ENCODE measurements around the gene WDR4.
"Not testable (repeated sequence)": the region's sequence is repeated elsewhere in the genome, so short reads cannot be mapped to it uniquely, and the experiment has no call there.

WDR4 gene, protein sequence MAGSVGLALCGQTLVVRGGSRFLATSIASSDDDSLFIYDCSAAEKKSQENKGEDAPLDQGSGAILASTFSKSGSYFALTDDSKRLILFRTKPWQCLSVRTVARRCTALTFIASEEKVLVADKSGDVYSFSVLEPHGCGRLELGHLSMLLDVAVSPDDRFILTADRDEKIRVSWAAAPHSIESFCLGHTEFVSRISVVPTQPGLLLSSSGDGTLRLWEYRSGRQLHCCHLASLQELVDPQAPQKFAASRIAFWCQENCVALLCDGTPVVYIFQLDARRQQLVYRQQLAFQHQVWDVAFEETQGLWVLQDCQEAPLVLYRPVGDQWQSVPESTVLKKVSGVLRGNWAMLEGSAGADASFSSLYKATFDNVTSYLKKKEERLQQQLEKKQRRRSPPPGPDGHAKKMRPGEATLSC

DNA sequence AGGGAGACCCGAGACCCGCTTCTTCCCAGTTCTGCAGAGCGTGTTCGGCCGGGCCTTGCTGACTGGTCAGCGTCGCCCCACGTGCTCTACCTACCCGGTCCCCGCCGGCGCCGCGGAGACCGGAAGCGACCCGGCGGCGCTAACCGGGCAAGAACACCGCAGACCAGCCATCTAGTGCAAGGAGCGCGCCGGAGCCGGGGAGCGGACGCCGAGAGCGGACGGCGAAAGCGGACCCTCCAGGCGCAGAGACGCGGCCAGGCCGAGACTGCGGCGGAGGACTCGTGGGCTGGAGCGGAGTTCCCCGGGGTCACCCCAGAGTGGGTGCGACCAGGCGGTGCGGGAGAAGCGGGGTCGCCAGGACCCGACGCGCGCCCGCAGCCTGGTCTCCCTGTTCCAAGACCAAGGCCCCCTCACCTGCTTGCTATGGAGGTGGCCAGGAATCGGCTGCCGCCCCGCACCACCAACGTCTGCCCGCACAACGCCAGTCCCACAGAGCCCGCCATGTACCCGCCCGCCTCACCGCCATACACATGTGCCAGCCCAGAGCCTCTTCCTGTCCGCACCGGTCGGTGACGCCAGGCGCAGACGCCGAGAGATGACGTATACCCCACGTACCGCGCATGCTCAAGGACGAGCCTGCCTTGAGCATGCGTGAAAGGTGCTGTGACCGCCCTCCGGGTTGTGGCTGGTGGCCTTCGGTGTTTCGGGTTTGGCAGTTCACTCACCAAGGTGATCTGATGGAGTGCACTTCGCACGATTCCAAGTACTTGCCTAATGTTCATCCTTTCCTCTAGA lies at the start of gene WDR4:
Gene WDR4, minus strand, starts transcription at position 547 of the 795 bp plus-strand sequence. Its CDS starts 44 bp downstream, at position 503.
- peak; percentile 97 to 99 for DNase-seq

DNA sequence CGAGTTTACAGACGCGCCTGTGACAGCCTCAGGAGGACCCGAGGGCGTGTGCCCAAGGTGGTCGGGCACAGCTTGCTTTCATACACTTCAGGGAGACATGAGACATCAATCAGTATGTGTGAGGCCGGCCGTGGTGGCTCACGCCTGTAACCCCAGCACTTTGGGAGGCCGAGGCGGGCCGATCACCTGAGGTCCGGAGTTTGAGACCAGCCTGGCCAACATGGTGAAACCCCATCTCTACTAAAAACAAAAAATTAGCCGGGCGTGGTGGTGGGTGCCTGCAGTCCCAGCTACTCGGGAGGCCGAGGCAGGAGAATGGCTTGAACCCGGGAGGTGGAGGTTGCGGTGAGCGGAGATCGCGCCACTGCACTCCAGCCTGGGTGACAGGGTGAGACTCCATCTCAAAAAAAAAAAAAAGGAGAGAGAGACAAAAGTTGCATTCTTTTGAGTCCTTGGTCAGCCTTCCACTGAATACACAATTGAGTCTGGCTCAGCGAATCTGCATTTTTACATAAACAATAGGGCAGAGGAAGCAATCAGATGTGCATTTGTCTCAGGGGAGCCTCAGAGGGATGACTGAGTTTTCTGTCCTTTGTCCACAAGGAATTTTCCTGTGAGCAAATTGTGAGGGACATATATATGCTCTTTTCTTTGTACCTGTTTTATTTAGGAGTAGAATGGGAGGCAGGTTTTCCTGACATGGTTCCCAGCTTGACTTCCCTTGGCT lies 48.3 kb upstream of the WDR4 start:
- not testable (repeated sequence) for DNase-seq

DNA sequence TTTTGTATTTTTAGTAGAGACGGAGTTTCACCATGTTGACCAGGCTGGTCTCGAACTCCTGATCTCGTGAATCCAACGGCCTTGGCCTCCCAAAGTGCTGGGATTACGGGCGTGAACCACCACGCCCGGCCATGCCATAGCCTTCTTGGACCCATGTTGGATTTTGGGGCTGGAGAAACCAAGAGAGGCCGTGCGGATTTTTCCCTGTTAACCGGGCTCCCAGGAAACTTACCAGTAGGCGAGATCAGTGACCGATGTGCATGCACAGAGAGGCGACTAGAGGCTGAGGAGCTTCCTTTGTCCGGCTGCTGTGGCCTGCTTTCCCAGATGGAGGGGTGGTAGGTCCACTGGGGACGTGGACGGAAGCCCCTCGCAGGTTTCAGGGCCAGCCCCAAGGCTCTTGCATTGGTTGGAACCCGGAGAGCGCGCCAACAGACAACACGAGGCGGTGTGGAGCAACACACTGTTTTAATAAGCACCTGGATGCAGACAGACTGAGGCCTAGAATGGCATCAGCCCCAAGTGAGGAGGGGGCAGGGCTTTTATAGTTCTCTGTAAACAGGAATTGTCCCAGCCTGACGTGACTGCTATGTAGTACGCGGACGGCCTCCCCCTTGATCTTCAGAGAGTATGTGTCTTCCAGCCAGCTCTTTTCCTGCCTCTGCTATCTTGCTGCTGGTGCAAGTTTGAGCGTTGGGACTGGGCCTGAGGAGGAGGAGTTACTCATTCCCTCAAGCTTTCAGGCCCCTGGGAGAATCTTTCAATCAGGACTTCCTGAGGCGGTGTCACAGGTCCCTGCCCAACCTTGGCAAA lies 46.0 kb upstream of the WDR4 start, which contains the start of gene ERVH48-1:
Gene ERVH48-1, minus strand, starts transcription at position 517 of the 813 bp plus-strand sequence. CDS start 6,624 bp downstream, outside the sequence.
- DNase-seq = no peak

DNA sequence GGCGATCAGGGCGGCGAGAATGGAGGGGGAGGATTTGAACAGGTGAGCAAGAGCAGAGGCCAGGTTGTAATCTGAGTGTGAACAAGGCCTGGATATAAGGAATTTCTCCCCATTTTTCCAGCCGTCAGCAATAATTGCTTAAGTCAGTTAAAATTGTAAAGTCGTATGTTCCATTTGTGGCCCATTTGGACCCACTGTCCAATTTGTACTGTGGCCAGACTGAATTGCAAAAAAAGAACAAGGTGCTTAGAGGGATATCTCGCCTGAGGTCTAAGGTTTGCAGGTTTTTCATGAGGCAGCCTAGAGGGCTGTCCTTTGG lies 45.1 kb upstream of the WDR4 start:
- no peak for DNase-seq

DNA sequence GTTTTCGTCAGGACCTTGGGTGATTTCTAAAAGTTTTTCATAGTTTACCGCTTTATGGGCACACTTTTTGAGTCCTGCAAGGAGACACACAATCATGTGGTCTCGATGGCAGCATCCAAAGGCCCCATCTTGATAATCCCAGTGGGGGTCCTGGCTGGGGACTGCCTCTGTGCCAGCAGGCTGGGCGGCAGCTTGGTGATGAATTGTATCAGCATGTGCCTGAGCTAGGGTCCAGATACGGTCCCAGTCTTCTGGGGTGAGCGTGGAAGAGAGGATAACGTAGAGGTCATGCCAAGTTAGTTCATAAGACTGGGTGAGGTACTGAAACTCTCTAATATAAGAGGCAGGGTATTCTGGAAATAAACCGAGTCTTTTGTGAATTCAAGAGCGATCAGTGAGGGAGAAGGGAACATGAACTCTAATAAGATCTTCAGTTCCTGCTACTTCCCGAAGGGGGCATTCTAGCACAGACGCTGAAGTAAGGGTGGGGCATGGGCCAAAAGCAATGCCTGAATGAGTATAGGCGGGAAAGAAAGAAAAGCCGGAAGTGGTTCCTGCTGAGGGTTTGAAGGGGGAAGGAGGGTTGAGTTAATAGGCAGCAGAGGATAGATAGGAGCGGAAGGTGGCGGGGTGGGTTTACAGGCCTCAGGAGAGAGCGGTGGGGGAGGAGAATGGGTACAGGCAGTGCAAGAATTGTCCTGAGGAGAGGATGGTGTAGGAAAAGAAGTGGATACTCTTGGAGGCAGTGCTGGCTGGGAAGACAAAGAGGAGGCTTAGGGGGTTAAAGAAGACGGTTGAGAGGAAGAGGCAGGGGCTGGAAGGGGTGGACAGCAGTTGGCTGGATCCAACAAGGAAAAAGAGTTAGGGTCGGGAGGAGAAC lies 44.5 kb upstream of the WDR4 start:
- peak; percentile 61 to 69 for DNase-seq

DNA sequence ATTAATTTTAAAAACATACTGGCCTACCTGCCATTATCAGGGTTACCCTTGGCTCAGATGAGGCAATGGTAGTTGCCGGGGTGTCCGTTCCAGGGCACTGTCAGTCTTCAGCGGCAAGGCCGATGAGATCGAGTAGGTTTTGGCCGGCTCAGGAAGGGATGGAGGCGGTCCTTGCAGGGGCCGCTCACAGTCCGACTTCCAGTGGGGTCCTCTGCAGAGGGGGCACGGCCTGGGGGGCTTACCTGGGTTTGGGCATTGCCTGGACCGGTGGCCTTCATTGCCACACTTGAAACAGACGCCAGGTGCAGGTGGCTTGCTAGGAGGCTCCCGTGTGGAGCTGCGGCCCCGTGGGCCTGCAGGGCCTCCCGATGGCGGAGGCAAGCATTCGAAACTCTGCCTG lies 43.6 kb upstream of the WDR4 start:
- no peak for DNase-seq

DNA sequence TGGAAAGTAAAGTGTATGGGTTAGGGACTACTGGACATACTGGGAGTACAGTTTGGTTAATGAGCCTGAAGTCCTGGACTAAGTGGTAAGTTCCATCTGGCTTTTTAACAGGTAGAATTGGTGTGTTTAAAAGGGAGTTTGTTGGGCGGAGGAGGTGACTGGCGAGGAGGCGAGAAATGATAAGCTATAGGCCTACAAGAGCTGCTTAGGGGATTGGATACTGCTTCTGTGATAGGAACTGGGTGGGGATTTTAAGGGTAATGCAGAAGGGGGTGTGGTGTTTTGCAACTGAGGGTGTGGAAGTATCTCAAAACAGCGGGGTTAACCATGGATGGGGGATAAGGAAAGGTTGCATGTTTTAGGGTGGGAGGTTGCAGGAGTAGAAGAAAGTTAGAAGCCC lies 42.6 kb upstream of the WDR4 start:
- DNase-seq = no peak

DNA sequence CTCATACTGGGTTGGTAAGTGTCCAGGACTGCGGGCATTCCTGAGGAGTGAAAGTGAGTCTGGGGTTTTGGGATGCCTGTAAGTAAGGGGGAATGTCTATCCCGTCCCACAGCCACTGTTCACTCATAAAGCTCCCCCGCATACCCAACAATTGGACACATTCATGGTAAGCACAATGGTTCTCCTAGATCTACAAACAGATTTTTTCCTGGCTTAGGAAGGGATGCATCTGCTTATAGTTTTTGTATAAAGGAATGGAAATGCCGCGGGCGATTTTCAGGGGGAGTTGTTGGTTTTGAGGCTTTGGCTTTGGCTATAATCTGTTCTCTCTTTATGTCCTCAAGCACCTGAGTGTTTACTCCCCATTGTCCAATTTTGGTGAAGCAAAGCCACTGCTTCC lies 39.0 kb upstream of the WDR4 start:
- no peak for DNase-seq

DNA sequence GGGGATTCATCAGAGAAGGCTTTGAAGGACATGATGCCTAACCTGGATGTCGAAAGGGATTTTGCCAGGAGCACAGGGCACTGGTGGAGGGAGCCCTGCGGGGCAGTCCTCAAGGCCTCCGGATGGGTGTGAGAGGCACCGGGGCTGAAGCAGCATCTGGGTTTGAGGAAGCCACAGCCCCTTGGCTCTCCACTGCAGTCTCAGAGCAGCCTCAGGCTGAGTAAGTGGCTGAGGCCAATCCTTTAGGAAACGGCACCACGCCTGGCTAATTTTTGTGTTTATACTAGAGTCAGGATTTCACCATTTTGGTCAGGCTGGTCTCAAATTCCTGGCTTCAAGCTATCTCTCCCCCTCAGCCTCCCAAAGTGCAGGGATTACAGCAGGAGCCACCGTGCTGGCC lies 34.1 kb upstream of the WDR4 start:
- DNase-seq = no peak

DNA sequence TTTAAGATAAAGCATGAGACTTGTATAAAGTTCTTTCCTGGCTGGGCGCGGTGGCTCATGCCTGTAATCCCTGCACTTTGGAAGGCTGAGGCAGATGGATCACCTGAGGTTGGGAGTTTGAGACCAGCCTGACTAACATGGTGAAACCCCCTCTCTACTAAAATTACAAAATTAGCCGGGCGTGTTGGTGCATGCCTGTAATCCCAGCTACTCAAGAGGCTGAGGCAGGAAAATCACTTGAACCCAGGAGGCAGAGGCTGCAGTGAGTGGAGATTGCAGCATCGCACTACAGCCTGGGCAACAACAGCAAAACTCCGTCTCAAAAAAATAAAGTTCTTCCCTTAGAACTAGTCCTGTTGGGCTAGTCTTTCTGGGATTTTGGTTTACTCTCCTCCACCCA lies 32.6 kb upstream of the WDR4 start:
- not testable (repeated sequence) for DNase-seq

DNA sequence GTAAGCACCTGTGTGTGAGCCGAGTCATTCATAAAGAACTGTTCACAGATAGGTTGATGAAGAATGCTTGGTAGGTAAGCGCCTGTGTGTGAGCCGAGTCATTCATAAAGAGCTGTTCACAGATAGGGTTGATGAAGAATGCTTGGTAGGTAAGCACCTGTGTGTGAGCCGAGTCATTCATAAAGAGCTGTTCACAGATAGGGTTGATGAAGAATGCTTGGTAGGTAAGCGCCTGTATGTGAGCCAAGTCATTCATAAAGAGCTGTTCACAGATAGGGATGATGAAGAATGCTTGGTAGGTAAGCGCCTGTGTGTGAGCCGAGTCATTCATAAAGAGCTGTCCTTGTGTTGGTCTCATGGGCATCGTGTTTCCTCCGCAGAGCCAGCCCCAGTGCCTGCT lies 29.1 kb upstream of the WDR4 start:
- DNase-seq = not testable (repeated sequence)

DNA sequence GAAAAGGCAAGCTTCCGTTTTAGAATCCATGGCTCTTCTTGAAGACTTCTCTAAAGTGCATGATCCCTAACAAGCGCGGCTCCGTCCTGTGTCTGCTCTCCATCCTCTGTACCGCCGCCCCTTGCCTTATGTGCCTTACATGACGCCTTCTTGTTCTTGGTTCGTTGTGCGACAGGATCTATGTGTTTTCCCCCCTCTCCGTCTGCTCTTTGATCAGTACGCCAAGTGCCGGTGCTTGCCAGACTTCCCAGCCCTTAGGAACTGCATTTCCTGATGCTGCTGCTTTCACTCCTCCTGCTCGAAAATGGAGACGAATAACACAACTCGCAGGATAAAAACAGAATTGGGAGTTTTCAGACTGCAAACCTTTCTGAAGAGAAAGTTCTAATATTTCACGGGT lies 26.9 kb upstream of the WDR4 start:
- DNase-seq = no peak

DNA sequence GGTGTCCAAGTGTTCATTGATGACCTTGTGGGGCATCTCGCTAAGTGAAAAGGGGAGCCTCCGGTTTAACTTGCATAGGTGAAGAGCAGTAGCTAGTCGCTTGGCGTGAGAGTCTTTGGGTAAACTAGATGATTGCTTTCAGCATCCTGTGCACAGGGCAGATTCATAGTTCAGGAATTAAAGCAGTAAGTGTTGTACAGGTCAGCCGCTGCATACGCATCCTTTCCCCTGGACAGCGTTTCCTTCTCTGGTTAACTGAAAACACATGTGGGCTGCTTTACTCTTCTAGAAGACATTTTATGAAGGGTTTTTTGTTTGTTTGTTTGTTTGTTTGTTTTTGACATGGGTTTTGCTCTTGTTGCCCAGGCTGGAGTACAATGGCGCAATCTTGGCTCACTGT lies 25.9 kb upstream of the WDR4 start:
- no peak for DNase-seq

DNA sequence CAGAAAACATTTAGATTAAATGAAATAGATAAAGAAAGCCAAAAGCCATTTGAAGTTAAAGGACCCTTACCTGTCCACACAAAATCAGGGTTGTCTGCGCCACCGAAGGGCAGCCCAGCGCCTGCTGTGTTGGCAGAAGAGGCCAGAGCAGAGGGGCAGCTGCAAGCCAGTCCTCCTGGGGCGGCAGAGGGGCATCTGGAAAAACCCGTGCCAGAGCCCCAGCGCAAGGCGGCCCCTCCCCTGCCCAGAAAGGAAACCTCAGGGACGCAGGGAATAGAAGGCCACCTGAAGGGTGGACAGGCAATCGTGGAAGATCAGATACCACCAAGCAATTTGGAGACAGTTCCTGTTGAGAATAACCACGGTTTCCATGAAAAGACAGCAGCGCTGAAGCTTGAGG lies 24.5 kb upstream of the WDR4 start:
- no peak for DNase-seq

DNA sequence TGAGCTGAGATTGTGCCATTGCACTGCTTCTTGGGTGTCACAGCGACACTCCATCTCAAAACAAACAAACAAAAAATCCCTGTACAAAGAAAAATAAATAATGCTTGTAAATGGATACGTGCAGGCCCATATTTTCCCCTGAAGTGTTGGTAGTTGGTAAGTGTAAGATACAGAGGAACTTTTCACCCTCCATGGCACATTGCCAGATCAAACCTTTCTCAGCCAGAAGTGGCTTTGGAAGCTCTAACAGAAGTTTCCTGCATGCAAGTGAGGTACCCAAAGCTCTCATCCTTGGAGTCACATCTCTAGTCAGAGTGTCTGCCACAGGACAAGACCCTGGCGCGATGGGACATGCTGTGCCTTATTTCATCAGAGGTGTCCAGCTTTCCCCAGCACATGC lies 21.1 kb upstream of the WDR4 start:
- no peak for DNase-seq

DNA sequence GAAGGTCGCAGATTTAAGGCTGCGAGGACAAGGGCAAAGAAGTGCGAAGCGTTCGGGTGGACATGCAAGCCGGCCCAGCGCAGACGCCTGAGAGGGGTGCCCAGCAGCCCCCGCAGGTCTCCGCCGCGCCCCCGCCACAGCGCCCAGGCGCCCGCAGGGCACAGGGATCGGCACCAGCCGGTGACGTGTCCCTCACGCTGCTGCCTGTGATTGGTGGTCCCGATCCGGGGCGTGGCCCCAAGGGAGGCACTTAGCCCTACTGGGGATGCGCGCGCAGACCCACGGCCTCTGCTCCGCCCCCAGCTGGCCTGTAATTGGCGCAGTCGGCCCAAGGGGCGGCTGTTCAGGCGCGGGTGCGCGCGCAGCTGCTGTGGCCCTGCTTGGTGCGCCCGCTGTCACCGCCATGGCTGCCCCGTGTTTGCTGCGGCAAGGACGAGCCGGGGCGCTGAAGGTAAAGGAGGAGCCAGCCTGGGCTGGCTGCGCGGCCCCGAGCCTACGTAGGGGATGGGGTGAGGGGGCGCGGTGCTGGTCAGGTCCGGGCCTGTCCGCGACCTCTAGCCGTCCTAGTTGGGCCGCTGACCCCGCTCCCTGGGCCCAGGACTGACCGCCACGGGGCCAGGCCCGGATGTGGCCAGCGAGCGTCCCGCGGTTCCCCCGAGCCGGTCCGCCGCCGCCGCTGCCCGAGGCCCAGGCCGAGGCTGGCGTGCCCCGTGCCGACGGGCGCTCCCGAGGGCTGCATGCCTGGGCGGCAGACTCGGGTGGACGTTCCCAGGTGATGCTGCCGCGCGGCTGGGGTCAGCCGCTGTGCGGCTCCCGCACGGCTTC lies 13.8 kb upstream of the WDR4 start, which contains the start of gene NDUFV3:
Gene NDUFV3, plus strand, starts transcription at position 379 of the 825 bp plus-strand sequence. Its CDS starts 25 bp downstream, at position 404.
- peak; percentile 99 to 100 for DNase-seq

DNA sequence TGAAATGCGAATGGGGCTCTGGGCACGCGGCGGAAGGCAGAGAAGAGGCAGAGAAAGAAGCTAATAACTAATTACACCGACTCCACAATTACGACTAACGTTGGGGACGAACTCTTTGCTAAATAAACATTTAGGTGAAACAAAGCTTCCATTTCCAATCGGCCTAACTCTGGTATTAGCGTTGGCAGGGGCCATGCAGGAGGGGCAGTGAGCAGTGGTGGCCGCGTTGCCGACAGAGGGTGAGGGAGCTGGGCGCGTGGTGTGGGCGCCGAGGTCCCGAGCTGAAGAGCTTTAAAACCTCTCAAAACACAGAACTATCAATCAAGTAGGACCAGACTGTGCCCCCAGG lies 13.2 kb upstream of the WDR4 start:
- DNase-seq = no peak

DNA sequence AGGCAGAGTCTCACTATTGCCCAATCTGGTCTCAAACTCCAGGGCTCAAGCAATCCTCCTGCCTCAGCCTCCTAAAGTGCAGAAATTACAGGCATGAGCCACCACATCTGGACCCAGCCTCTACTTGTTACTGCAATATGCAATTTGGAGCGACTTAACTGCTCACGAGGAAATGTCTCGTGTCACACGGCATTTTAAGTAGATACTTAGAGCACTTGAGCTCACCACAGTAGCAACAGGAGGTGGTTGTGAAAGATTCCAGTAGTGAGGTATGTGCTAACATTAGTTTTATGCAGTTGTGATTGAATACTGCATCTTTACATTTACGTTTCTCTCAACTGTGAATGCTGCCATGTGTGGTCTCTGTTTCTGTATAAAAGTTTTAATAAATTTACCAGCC lies 8.0 kb upstream of the WDR4 start:
- DNase-seq = no peak

DNA sequence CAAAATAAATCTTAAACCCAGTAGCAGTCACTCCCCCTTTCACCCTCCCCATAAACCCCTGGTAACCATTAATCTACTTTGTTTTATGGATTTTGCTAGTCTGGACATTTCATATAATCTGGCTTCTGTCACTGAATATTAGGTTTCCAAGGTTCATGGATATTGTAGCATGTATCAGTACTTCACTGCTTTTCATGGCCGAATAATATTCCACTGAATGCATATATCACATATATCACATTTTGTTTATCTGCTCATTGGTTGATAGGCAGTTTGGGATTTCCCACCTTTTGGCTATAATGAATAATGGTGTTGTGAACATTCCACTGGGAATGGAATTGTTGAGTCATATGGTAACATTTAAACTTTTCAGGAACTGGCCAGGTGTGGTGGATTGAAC lies 4.6 kb upstream of the WDR4 start:
- no peak for DNase-seq

DNA sequence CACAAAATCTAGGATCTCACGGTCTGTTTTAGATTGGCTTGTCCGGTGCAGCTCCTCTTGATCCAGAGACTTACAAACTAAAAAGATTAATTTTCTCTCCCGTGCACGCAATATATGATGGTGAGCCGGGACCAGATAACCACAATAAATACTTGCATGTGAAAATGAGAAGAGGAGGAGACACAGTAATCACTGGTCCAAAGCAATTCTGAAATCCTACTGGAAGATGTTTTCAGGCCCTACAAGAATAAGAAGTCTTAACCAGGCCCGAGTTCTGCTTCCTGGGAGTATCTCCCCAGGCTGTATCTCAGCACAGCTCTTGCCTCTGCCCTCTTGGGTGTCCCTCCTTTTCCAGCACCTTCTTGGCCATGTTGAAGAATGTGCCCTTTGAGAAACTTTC lies 1.0 kb upstream of the WDR4 start:
- no peak for DNase-seq

DNA sequence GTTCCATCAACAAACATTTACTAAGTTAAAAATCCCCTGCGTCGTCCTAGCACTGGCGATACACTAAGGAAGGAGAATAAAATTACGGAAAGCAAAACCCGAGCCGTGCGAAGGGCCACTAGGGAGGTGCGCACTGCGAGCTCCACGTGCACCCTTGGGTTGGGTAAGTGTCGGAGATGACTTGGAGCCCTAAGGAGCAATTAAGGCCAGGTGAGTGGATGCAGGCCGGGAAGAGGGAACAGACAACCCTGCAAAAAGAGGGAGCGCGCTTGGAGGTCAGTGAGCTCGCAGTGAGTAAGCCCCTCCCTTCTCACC lies 704 bp downstream of the WDR4 start:
- no peak for DNase-seq
